Calu3 (cell line): ENCODE measurements around the gene F2RL3. TPM values are rescaled to one million over a fixed set of nuclear protein-coding genes. Genes with fewer than 3 reads are reported as not detected.

Experiments
- BruUV-seq: library from RNA; stranded (reverse); fragments of 400-500 nt; replicated peaks from 2 replicates; lab custom pipeline; 2021; lab: Mats Ljungman, UMichigan
- CTCF ChIA-PET: fragments of 300-600 bp; sonication (Branson Sonifier 250); formaldehyde crosslinking; loops from one replicate; lab custom pipeline; 2022; ENCODE audit warnings: antibody characterized with exemption; lab: Charles Lee
- DNase-seq: peaks from one replicate; pipeline ENCODE4 v3.0.0; 2022
- H3K27ac Mint-ChIP-seq: one replicate; pipeline ENCODE4 v1.8.0; 2022; ENCODE audit warnings: mixed read lengths; ENCODE audit not compliant: unreplicated experiment
- H3K27me3 Mint-ChIP-seq: one replicate; pipeline ENCODE4 v1.8.0; 2022; ENCODE audit warnings: mixed read lengths; ENCODE audit not compliant: unreplicated experiment
- H3K36me3 Mint-ChIP-seq: one replicate; pipeline ENCODE4 v1.8.0; 2022; ENCODE audit warnings: mild to moderate bottlenecking, moderate library complexity, mixed read lengths; ENCODE audit not compliant: insufficient read depth, unreplicated experiment
- H3K4me1 Mint-ChIP-seq: one replicate; pipeline ENCODE4 v1.8.0; 2022; ENCODE audit warnings: mild to moderate bottlenecking, low read depth, mixed read lengths; ENCODE audit not compliant: unreplicated experiment
- H3K4me3 Mint-ChIP-seq: one replicate; pipeline ENCODE4 v1.8.0; 2022; ENCODE audit warnings: mild to moderate bottlenecking, low read depth, moderate library complexity, mixed read lengths; ENCODE audit not compliant: unreplicated experiment
- H3K9me3 Mint-ChIP-seq: one replicate; pipeline ENCODE4 v1.8.0; 2022; ENCODE audit warnings: low read depth, mixed read lengths; ENCODE audit not compliant: unreplicated experiment
- intact Hi-C: fragments of 100-400 bp; cut with micrococcal nuclease; formaldehyde crosslinking; loops from one replicate; pipeline ENCODE4 v1.10.0; 2022; ENCODE audit not compliant: unreplicated experiment
- total RNA-seq: library from RNA; stranded (reverse); gene quantifications from 2 replicates; pipeline ENCODE4 v1.2.3, GENCODE V29; 2022
- TF ChIP-seq, protein P1 (sequence below): fragments of 200-600 bp; IDR thresholded peaks from one replicate; pipeline ENCODE4 v1.8.0; 2022; ENCODE audit warnings: antibody characterized with exemption; ENCODE audit not compliant: unreplicated experiment

F2RL3 gene
- total RNA-seq, 1 experiment from 2014 or later, result not detected

GRCh38 chr19:16869331-16869972, 19.3 kb upstream of the F2RL3 start:
- Mint-ChIP-seq H3K27ac (no peak overlapping the region), H3K4me3 (no peak overlapping the region), H3K27me3 (no peaks in the 10 kb centered on the region), H3K36me3 (peaks cover 37% of the 10 kb centered on the region), H3K4me1 (peaks cover 3% of the 10 kb centered on the region), H3K9me3 (peaks cover 3% of the 10 kb centered on the region)
- BruUV-seq, result no TSS peak
- CTCF ChIA-PET, result no interaction called here
- TF ChIP-seq, protein P1, sequence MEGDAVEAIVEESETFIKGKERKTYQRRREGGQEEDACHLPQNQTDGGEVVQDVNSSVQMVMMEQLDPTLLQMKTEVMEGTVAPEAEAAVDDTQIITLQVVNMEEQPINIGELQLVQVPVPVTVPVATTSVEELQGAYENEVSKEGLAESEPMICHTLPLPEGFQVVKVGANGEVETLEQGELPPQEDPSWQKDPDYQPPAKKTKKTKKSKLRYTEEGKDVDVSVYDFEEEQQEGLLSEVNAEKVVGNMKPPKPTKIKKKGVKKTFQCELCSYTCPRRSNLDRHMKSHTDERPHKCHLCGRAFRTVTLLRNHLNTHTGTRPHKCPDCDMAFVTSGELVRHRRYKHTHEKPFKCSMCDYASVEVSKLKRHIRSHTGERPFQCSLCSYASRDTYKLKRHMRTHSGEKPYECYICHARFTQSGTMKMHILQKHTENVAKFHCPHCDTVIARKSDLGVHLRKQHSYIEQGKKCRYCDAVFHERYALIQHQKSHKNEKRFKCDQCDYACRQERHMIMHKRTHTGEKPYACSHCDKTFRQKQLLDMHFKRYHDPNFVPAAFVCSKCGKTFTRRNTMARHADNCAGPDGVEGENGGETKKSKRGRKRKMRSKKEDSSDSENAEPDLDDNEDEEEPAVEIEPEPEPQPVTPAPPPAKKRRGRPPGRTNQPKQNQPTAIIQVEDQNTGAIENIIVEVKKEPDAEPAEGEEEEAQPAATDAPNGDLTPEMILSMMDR, result no peak
- intact Hi-C loops, result no loop called here
- no peak for DNase-seq

DNA sequence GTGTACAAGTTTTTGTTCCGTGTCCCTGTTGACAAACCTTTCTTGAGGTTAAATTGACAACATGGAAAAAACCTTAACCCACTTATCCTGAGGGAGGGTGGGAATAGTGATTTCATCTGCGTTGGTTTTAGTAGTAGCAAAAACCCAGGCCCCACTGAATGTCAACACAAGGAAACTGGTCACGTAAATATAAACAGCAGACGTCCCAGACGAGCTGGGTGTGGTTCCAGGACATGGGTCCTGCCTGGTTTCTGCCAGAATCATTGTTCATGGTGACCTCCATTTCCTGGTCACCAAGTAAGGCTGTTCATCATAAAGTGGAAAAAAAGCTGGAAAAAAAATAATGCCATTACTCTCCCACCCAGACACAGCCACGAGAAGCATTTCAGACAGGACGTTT, 16.9 kb upstream of the F2RL3 start:
- peaks cover 9% of the 10 kb centered on the region for H3K4me1 Mint-ChIP-seq
- H3K36me3 Mint-ChIP-seq, result peaks cover 33% of the 10 kb centered on the region
- no peak for DNase-seq
- peaks cover 10% of the 10 kb centered on the region for H3K9me3 Mint-ChIP-seq
- no TSS peak for BruUV-seq
- no peak overlapping the region for H3K27ac Mint-ChIP-seq
- CTCF ChIA-PET, result interaction anchor here (0.8 kb wide), 1 partner anchor 147 kb away, joined by 3 read pairs; no protein-coding TSS in a partner anchor
- intact Hi-C loops, result no loop called here
- no peak overlapping the region for H3K4me3 Mint-ChIP-seq
- no peaks in the 10 kb centered on the region for H3K27me3 Mint-ChIP-seq
- TF ChIP-seq, protein P1, result no peak

- H3K27ac Mint-ChIP-seq, result no peak overlapping the region
- no peak for DNase-seq
- H3K27me3 Mint-ChIP-seq, result no peaks in the 10 kb centered on the region
- BruUV-seq, result no TSS peak
- CTCF ChIA-PET, result no interaction called here
- intact Hi-C loops, result no loop called here
- peaks cover 40% of the 10 kb centered on the region for H3K36me3 Mint-ChIP-seq
- H3K4me3 Mint-ChIP-seq, result no peak overlapping the region
- TF ChIP-seq, protein P1, result no peak
- H3K4me1 Mint-ChIP-seq, result peaks cover 9% of the 10 kb centered on the region
- peaks cover 10% of the 10 kb centered on the region for H3K9me3 Mint-ChIP-seq
Measured at GRCh38 chr19:16872728-16873127, 16.1 kb upstream of the F2RL3 start.

DNA sequence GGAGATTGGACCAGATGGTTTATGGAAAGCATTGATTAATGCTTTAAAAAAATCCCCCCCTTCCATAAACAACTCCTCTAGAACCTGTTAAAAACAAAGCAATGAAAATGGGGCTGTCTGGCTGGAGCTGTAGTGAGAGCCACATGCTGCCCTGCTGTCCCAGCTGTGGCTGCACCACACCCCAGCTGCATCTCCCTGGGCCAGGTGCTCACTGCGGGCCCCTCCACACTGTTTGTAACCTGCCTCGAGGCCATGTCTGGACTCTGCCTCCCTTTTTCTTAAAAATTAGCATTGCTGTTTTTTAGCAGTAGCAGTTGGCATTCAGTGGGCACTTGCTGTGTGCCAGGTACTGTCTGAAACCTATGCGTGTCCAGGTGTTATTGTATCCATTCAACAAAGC, 15.2 kb upstream of the F2RL3 start:
- intact Hi-C loops, result no loop called here
- no peak overlapping the region for H3K4me3 Mint-ChIP-seq
- H3K27ac Mint-ChIP-seq, result no peak overlapping the region
- peaks cover 35% of the 10 kb centered on the region for H3K36me3 Mint-ChIP-seq
- DNase-seq, result no peak
- CTCF ChIA-PET, result no interaction called here
- no TSS peak for BruUV-seq
- TF ChIP-seq, protein P1, result no peak
- H3K9me3 Mint-ChIP-seq, result peaks cover 10% of the 10 kb centered on the region
- H3K27me3 Mint-ChIP-seq, result no peaks in the 10 kb centered on the region
- peaks cover 9% of the 10 kb centered on the region for H3K4me1 Mint-ChIP-seq
